ENCODE measurements around the gene ADGRL3.

- TF ChIP-seq POLR2A (IDR thresholded peaks at IDR 0.05) (no peak), CTCF (IDR thresholded peaks at IDR 0.05) (no peak)
Measured at GRCh38 chr4:61299316-61299715, 99.2 kb downstream of the ADGRL3 start.

Data from suprapubic skin (tissue), 3 donors.